ENCODE measurements around the gene TRIM45. TPM values are rescaled to one million over a fixed set of nuclear protein-coding genes. Genes with fewer than 3 reads are reported as not detected.
A peak's percentile ranks its signal among the peaks of the same experiment; 100 is the strongest.

Gene TRIM45
- total and polyA plus RNA-seq, 2 donors (not counting 1 experiment from before 2014, with no cell fraction given): 4.0 to 8.4 TPM

GRCh38 chr1:117069220-117069844, 52.2 kb downstream of the TRIM45 start:
- no peak for TF ChIP-seq CTCF (conservative IDR thresholded peaks at IDR 0.05 in 1 of 2, IDR thresholded peaks at IDR 0.05 in 1 of 2; ENCODE audit: low read depth in 1 of 2, low read length in 2 of 2)
- Histone ChIP-seq H4K20me1 (ENCODE audit: control insufficient read depth, extremely low read depth, insufficient read depth, low read length) (no peaks in the 10 kb centered on the region), H3K36me3 (ENCODE audit: control insufficient read depth, insufficient read depth, low read length) (no peaks in the 10 kb centered on the region), H3K4me1 (ENCODE audit: control insufficient read depth, extremely low read depth, insufficient read depth, low read length) (no peaks in the 10 kb centered on the region), H3K79me2 (ENCODE audit: control insufficient read depth, insufficient read depth, low read length) (no peaks in the 10 kb centered on the region), H2AFZ (ENCODE audit: low read length) (no peak overlapping the region), H3K4me3 (replicated peaks in 1 of 4; ENCODE audit: control extremely low read depth in 1 of 4, insufficient read depth in 1 of 4, low read depth in 3 of 4, low read length in 4 of 4) (no peak overlapping the region), H3K27ac (ENCODE audit: insufficient read depth, low read length) (no peak overlapping the region), H3K27me3 (ENCODE audit: control insufficient read depth, insufficient read depth, low read length) (no peaks in the 10 kb centered on the region), H3K9ac (ENCODE audit: insufficient read depth, low read length) (no peak overlapping the region), H3K9me3 (ENCODE audit: control insufficient read depth, insufficient read depth, low read depth, low read length) (no peaks in the 10 kb centered on the region), H3K4me2 (ENCODE audit: extremely low read depth, insufficient read depth, low read length) (no peak overlapping the region)
- no peak for DNase-seq (ENCODE audit: low read depth in 2 of 2)

- Histone ChIP-seq H3K79me2 (ENCODE audit: control insufficient read depth, insufficient read depth, low read length) (no peaks in the 10 kb centered on the region), H3K4me2 (ENCODE audit: extremely low read depth, insufficient read depth, low read length) (no peak overlapping the region), H2AFZ (ENCODE audit: low read length) (no peak overlapping the region), H4K20me1 (ENCODE audit: control insufficient read depth, extremely low read depth, insufficient read depth, low read length) (no peaks in the 10 kb centered on the region), H3K9me3 (ENCODE audit: control insufficient read depth, insufficient read depth, low read depth, low read length) (no peaks in the 10 kb centered on the region), H3K4me3 (replicated peaks in 1 of 4; ENCODE audit: control extremely low read depth in 1 of 4, insufficient read depth in 1 of 4, low read depth in 3 of 4, low read length in 4 of 4) (no peak overlapping the region), H3K9ac (ENCODE audit: insufficient read depth, low read length) (no peak overlapping the region), H3K36me3 (ENCODE audit: control insufficient read depth, insufficient read depth, low read length) (no peaks in the 10 kb centered on the region), H3K27me3 (ENCODE audit: control insufficient read depth, insufficient read depth, low read length) (no peaks in the 10 kb centered on the region), H3K4me1 (ENCODE audit: control insufficient read depth, extremely low read depth, insufficient read depth, low read length) (no peaks in the 10 kb centered on the region), H3K27ac (ENCODE audit: insufficient read depth, low read length) (no peak overlapping the region)
- no peak for DNase-seq (ENCODE audit: low read depth in 2 of 2)
- TF ChIP-seq EZH2 (IDR thresholded peaks at IDR 0.05; ENCODE audit: low read length, missing control alignments) (no peak), CTCF (conservative IDR thresholded peaks at IDR 0.05 in 1 of 2, IDR thresholded peaks at IDR 0.05 in 1 of 2; ENCODE audit: low read depth in 1 of 2, low read length in 2 of 2) (no peak)
Measured at GRCh38 chr1:117068580-117068979, 53.0 kb downstream of the TRIM45 start.

GRCh38 chr1:117067533-117068370, 53.8 kb downstream of the TRIM45 start:
- no peaks in the 10 kb centered on the region for H3K36me3 ChIP-seq (ENCODE audit: control insufficient read depth, insufficient read depth, low read length)
- no peaks in the 10 kb centered on the region for H3K79me2 ChIP-seq (ENCODE audit: control insufficient read depth, insufficient read depth, low read length)
- no peak overlapping the region for H2AFZ ChIP-seq (ENCODE audit: low read length)
- no peak overlapping the region for H3K27ac ChIP-seq (ENCODE audit: insufficient read depth, low read length)
- H3K4me2 ChIP-seq (ENCODE audit: extremely low read depth, insufficient read depth, low read length): no peak overlapping the region
- TF ChIP-seq EZH2 (IDR thresholded peaks at IDR 0.05; ENCODE audit: low read length, missing control alignments): no peak
- TF ChIP-seq CTCF (conservative IDR thresholded peaks at IDR 0.05 in 1 of 2, IDR thresholded peaks at IDR 0.05 in 1 of 2; ENCODE audit: low read depth in 1 of 2, low read length in 2 of 2): peak; percentile 84 to 91
- H3K9me3 ChIP-seq (ENCODE audit: control insufficient read depth, insufficient read depth, low read depth, low read length): no peaks in the 10 kb centered on the region
- no peaks in the 10 kb centered on the region for H3K4me1 ChIP-seq (ENCODE audit: control insufficient read depth, extremely low read depth, insufficient read depth, low read length)
- H3K9ac ChIP-seq (ENCODE audit: insufficient read depth, low read length): no peak overlapping the region
- H3K4me3 ChIP-seq (replicated peaks in 1 of 4; ENCODE audit: control extremely low read depth in 1 of 4, insufficient read depth in 1 of 4, low read depth in 3 of 4, low read length in 4 of 4): no peak overlapping the region
- H3K27me3 ChIP-seq (ENCODE audit: control insufficient read depth, insufficient read depth, low read length): no peaks in the 10 kb centered on the region
- DNase-seq (ENCODE audit: low read depth in 2 of 2): peak; percentile 45 to 73
- H4K20me1 ChIP-seq (ENCODE audit: control insufficient read depth, extremely low read depth, insufficient read depth, low read length): no peaks in the 10 kb centered on the region
